Stimulated activated CD4-positive, alpha-beta T cell treated with anti-CD3 and anti-CD28 coated beads, Interleukin-1b, Interleukin-23, amount 100 ng/mL, for 24 hours (primary cell): ENCODE measurements around the gene OSGEP.
"Not testable (repeated sequence)": the region's sequence is repeated elsewhere in the genome, so short reads cannot be mapped to it uniquely, and the experiment has no call there.

Experiments used
- DNase-seq, 4 experiments: peaks; one replicate each; pipeline ENCODE4 v3.0.0-alpha.2; 2020; ENCODE audit warnings: low read depth in 4 of 4, low spot score in 1 of 4

The OSGEP gene

DNA sequence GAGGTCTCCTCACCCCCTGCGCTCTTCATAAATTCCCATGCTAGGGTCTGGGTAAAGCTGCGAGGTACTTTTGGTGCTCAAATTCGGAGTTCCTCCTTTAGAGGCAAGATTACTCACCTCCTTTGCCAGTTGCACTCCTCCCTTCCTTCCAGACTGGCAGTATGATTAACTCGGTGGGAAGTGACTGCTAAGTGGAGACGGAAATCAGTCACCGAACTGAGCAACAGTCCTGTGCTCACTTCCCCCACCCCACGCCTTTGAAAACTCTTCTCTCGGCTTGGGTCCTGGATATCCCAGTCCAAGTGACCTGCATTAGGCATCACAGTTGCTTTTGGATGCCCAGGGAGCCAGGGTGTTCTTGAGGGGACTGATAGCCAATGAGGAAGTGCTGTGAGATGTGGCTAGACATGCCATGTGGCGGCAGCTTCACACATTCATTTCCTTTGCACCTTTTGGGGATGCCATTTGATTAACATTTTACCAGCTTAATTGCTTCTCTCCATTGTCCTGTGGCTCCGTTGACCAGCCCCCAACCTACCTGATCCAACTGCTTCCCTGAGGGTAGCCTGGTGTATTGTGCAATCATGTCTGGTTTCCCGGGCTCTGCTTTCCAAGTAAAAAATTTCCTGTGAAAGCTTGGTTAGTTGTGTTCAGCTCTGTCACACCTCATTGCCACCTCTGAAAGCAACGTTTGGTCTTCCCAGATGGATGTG lies 15.4 kb upstream of the OSGEP start:
- DNase-seq = peak; percentile 30 to 53 (median 42)

DNA sequence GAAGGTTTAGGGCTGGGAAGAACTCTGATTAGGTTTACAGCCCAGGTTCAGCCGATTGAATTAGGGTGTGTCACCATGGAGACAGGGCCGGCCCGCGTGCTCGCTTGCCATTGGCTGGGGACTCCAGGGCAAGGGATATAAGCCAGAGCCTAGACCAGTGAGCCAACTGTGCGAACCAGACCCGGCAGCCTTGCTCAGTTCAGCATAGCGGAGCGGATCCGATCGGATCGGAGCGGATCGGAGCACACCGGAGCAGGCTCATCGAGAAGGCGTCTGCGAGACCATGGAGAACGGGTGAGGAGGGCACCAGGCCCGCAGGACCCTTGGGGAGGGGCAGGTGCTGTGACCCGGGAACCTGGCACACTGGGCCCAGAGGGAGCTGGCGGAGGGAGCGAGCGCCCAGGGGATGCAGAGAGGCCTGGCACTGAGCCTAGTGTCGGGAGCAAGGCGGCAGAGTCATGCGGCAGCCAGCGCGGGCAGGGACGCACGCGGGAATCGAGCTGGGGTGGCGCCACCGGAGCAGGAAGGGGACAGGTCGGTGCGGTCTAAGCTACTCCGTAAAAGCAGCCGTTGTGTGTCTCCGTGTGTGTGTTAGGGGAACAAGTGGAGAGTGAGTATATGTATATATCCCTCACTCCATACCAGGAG lies 14.8 kb upstream of the OSGEP start, which contains the start of gene PNP:
PNP (plus strand) TSS at position 165 of the 648 bp plus-strand sequence; CDS start at position 284, 119 bp downstream.
- DNase-seq = peak; percentile 70 to 86 (median 76)

GRCh38 chr14:20468764-20469241 lies 14.2 kb upstream of the OSGEP start:
- no peak for DNase-seq

- DNase-seq = peak; percentile 93 to 98 (median 96)
Measured at GRCh38 chr14:20461225-20462141, 6.9 kb upstream of the OSGEP start, which contains the start of gene PIP4P1. Gene PIP4P1 (minus strand): TSS chr14:20461434. CDS start chr14:20461325, 109 bp downstream.

DNA sequence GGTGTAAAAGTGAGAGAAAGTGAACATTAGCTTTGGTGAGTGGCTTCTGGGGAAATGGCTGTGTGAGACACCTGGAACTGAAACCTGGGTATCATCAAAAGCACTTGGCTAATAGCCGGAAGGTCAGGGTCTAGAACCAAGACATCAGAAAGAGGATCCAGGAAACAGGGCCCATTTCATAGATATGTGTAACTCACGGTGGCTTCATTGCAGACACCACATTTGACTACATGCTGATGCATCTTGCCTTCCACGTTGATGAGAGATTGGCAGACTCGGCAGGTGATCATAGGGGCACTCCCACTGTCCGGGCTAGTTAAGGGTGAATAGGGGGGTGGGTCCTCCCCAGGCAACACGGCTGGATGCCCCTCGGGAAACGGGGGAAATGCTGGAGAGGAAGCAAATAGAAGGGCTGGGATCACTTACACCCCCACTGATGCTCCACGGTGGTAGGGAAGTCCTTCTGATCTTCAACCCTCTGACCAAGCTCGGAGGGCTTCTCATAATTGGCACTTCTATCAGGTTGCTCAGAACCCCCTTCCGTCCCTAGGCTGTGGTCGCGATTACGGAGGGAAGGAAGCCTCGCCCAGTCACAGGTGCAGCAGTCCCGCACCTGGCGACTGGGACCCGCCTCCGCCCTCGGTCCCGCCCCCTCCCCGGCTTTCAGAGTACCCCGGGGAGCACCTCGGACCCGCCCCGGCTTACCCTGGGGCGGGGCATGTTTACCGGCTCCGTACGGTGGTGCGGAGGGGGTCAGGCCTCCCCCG lies 6.0 kb upstream of the OSGEP start:
- peak in 1 of 4 experiments; percentile 28 for DNase-seq

DNA sequence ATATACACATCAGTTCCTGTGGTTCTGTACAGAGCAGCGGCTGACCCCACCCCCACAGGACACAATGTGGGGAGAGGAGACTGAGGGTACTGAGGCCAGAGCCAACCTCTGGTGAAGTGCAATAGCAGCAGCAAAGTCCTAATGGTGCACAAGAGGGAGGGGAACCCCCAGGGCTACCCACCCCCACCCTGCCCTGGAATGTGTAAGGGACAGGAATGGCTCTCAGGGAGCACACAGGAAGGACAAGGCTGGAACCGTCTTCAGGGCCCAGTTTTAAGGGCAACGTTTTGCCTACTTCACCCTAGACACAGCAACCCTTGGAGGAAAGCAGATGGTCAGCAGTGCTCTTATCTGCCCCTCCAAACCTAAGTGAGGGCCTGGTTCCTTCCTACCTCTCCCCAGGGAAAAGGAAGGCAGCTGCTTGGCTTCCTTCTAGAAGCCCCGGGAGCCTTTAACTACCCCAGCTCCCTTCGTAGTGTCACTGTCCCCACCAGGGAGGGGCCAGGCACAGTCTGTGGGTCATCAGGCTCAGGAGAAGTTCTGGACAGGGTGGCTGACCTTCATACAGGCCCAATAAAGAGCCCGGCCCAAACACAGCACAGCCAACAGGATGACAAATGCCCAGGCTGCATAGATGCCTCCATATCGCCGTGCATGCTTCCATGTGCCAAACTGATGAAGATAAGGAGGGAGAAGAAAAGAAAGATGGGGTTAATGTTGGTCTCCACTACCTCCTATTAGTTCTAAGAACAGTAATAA lies 3.6 kb upstream of the OSGEP start:
- DNase-seq = no peak

- no peak for DNase-seq
Measured at GRCh38 chr14:20456971-20457370, 2.4 kb upstream of the OSGEP start.

GRCh38 chr14:20455355-20456300 lies 1.0 kb upstream of the OSGEP start:
- DNase-seq = no peak

DNA sequence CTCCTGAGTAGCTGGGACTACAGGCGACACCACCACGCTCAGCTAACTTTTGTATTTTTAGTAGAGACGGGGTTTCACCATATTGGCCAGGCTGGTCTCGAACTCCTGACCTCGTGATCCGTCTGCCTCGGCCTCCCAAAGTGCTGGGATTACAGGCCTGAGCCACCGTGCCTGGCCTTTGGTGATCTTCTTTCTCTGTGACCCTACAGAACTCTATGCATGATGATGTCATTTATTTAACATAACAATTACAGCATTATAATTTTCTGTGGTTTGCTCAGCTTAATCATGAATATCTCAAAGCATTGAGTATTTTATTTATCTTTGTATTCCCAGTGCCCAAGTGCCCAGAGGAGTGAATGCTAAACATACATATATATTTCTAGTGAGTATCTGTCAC lies 1.8 kb downstream of the OSGEP start:
- DNase-seq = not testable (repeated sequence)

DNA sequence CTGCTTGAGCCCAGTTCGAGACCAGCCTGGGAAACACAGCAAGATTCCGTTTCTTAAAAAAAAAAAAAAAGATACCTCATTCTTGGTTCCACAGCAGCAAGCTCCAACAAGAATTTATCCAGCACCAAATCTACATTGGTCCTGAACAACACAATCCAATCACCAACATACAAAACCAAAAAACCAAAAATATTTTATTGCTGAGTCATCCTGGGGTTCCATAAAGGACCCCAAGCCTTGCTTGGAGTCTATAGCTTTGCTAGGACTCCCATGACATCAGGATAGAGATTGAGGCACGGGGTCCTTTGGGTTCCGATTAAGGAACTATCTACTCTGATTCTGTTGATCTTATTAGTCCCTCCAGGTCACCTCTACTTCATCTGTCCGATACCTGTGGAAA lies 7.7 kb downstream of the OSGEP start:
- DNase-seq = no peak

- not testable (repeated sequence) for DNase-seq
Measured at GRCh38 chr14:20443650-20444049, 11.0 kb downstream of the OSGEP start.

GRCh38 chr14:20441461-20441860 lies 13.2 kb downstream of the OSGEP start:
- no peak for DNase-seq

DNA sequence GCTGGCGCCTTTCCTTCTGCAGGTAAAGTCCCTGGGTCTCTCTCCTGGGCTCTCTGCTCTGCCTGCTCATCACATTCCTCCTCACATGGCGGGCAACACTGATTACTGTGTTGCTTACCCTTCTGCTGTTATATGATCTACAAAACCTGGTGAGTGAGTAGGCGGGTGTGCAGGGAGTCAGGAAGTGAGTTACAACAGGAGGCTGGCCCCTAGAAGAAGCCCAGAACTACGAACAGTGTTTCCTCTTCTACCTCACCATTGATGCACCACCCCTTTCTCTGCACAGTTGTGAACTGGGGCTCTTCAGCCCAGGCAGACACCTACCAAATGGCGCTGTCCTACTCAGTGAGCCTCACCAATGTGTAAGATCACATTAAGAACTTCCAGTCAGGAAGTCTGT lies 13.7 kb downstream of the OSGEP start:
- DNase-seq = no peak

DNA sequence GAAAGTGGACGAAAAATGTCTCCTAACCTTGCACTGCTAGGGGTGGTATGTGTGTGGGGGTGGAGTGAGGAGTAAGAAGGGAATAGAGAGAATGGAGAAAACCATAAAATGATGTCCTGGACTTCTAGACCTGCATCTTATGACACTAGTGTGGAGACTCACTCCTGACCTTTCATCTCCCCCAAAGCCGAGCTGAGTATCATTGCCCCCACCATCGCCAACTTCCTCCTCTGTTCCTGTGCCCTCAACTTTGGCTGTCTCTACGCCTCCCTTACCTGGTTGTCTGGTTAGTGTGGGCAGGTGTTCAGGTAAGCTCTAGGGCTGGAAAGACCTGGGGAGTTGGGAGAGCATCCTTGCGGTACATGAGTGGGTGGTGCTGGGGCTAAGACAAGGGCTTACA lies 14.1 kb downstream of the OSGEP start:
- no peak for DNase-seq

DNA sequence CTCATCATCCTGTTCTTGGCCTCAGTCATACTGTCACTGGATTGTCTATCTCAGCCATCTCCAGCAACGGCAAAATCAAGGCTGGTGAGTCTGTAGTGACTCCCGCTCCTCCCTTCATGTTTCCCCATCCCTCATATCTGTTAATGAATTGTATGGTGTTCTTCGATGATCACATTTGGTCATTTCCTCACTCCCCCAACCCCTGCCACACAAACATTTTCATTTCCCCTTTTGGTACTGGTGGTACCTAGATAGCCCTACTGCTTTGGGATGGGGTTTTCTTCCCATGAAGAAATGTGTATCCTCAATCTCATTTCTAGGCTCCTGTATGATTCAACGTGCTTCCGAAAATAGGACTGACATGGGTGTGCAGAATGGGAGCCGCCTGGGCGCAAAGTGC lies 15.9 kb downstream of the OSGEP start:
- DNase-seq = no peak

DNA sequence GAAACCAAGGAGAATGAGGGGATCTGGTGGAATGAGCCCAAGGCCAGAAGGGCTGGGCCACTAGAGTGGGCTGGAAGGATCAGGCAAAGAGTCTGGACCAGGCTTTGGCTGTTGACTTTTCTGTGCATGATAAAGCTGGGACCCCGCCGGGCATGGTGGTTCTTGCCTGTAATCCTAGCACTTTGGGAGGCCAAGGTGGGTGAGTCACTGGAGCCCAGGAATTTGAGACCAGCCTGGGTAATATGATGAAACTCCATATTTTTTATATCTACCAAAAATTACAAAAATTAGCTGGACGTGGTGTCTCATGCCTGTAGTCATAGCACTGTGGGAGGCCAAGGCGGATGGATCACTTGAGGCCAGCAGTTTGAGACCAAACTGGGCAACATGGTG lies 18.3 kb downstream of the OSGEP start:
- DNase-seq = no peak

GRCh38 chr14:20435582-20436362 lies 18.8 kb downstream of the OSGEP start, which contains the start of gene KLHL33:
Gene KLHL33 (minus strand): TSS chr14:20436166. CDS start chr14:20435811, 355 bp downstream.
- no peak for DNase-seq
